ENCODE results near the gene IDE.
A peak's percentile ranks its signal among the peaks of the same experiment; 100 is the strongest.

IDE gene

DNA sequence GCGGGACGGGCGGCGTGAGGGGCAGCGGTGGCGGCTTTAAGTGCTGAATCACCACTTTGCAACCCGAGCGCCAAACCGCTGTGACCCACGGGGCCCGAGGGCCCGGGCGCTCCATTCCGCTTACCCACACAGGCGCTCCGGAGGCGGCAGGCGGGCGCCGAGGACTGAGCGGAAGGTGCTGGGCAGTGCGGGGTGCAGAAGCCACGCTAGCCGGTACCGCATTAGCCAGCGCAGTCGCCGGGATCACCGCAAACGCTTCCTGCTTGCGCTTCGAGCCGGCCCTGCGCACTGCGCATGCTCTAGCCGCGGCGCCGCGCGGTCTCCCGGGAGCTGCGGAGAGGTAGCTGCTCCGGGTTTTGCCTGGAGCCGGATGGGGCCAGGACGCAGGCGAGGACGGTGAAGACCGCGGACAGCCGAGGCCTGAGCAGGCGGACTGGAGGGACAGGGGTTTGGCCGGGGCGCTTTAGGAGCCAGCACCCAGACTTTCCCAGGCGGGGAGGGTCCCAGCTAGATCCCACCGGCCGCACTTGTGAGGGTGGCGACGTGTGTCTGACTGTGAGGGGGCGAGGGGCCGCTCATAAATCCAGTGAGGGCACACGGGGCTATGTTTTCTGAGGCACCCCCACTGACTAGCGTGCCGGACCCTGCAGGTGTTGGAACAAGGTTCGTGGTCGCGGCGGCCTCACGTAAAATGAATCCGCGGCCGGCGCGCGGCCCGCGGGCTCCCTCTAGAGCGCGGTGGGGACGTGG is at the start of gene IDE:
Gene IDE, minus strand, starts transcription at position 296 of the 750 bp plus-strand sequence. Its CDS starts 74 bp downstream, at position 222.
- Histone ChIP-seq H3K4me3 (ENCODE audit: insufficient read length, low read depth) (peak within 1 kb of the TSS; percentile 84), H3K9ac (ENCODE audit: insufficient read length, low read depth) (peak within 1 kb of the TSS; percentile 92), H3K4me1 (ENCODE audit: insufficient read depth, insufficient read length) (no peaks in the 10 kb centered on the region), H3K27me3 (ENCODE audit: insufficient read depth, insufficient read length) (no peaks in the 10 kb centered on the region), H3K9me3 (ENCODE audit: insufficient read depth, low read length) (no peaks in the 10 kb centered on the region), H3K36me3 (ENCODE audit: insufficient read depth, insufficient read length, low read length) (peaks cover 15% of the 10 kb centered on the region)
- peak; percentile 79 for DNase-seq (ENCODE audit: low read depth, low spot score)
- TF ChIP-seq SUZ12 (IDR thresholded peaks at IDR 0.05; ENCODE audit: extremely low read depth, insufficient read depth, insufficient read length) (no peak), ZNF274 (IDR thresholded peaks at IDR 0.05; ENCODE audit: low read depth, low read length) (no peak), YY1 (IDR thresholded peaks at IDR 0.05; ENCODE audit: insufficient read depth, insufficient read length) (no peak)

DNA sequence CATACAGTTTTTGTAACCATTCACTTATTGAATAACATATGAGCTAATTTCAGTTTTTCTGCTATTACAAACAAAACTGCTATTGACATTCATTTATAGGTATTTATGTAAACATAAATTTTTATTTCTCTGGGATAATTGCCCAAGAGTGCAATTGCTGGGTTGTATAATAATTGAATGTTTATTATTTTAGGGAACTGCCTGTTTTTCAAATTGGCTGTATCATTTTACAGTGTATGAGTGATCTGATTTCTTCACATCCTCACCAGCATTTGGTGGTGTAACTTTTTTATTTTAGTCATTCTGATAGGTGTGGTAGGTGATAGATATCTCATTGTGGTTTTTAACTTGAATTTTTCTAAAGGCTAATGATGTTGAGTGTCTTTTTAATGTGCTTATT is 45.5 kb upstream of the IDE start:
- peaks cover 68% of the 10 kb centered on the region for H3K36me3 ChIP-seq (ENCODE audit: insufficient read depth, insufficient read length, low read length)
- H3K9ac ChIP-seq (ENCODE audit: insufficient read length, low read depth) = no peak overlapping the region
- no peak for TF ChIP-seq ZNF274 (IDR thresholded peaks at IDR 0.05; ENCODE audit: low read depth, low read length)
- no peak for TF ChIP-seq YY1 (IDR thresholded peaks at IDR 0.05; ENCODE audit: insufficient read depth, insufficient read length)
- TF ChIP-seq SUZ12 (IDR thresholded peaks at IDR 0.05; ENCODE audit: extremely low read depth, insufficient read depth, insufficient read length) = no peak
- no peak for DNase-seq (ENCODE audit: low read depth, low spot score)
- H3K27me3 ChIP-seq (ENCODE audit: insufficient read depth, insufficient read length) = no peaks in the 10 kb centered on the region
- H3K4me1 ChIP-seq (ENCODE audit: insufficient read depth, insufficient read length) = no peaks in the 10 kb centered on the region
- H3K9me3 ChIP-seq (ENCODE audit: insufficient read depth, low read length) = no peaks in the 10 kb centered on the region
- no peak overlapping the region for H3K4me3 ChIP-seq (ENCODE audit: insufficient read length, low read depth)

- Histone ChIP-seq H3K9ac (ENCODE audit: insufficient read length, low read depth) (no peak overlapping the region), H3K9me3 (ENCODE audit: insufficient read depth, low read length) (no peaks in the 10 kb centered on the region), H3K27me3 (ENCODE audit: insufficient read depth, insufficient read length) (no peaks in the 10 kb centered on the region), H3K4me3 (ENCODE audit: insufficient read length, low read depth) (no peak overlapping the region), H3K4me1 (ENCODE audit: insufficient read depth, insufficient read length) (no peaks in the 10 kb centered on the region), H3K36me3 (ENCODE audit: insufficient read depth, insufficient read length, low read length) (peaks cover 65% of the 10 kb centered on the region)
- no peak for DNase-seq (ENCODE audit: low read depth, low spot score)
- TF ChIP-seq SUZ12 (IDR thresholded peaks at IDR 0.05; ENCODE audit: extremely low read depth, insufficient read depth, insufficient read length) = no peak
- TF ChIP-seq ZNF274 (IDR thresholded peaks at IDR 0.05; ENCODE audit: low read depth, low read length) = no peak
- TF ChIP-seq YY1 (IDR thresholded peaks at IDR 0.05; ENCODE audit: insufficient read depth, insufficient read length) = no peak
Observed at GRCh38 chr10:92615515-92615914, 41.6 kb upstream of the IDE start.

- DNase-seq (ENCODE audit: low read depth, low spot score) = no peak
- Histone ChIP-seq H3K4me3 (ENCODE audit: insufficient read length, low read depth) (no peak overlapping the region), H3K4me1 (ENCODE audit: insufficient read depth, insufficient read length) (no peaks in the 10 kb centered on the region), H3K27me3 (ENCODE audit: insufficient read depth, insufficient read length) (no peaks in the 10 kb centered on the region), H3K36me3 (ENCODE audit: insufficient read depth, insufficient read length, low read length) (peaks cover 6% of the 10 kb centered on the region), H3K9me3 (ENCODE audit: insufficient read depth, low read length) (no peaks in the 10 kb centered on the region), H3K9ac (ENCODE audit: insufficient read length, low read depth) (no peak overlapping the region)
- TF ChIP-seq ZNF274 (IDR thresholded peaks at IDR 0.05; ENCODE audit: low read depth, low read length) = no peak
- TF ChIP-seq YY1 (IDR thresholded peaks at IDR 0.05; ENCODE audit: insufficient read depth, insufficient read length) = no peak
- TF ChIP-seq SUZ12 (IDR thresholded peaks at IDR 0.05; ENCODE audit: extremely low read depth, insufficient read depth, insufficient read length) = no peak
Observed at GRCh38 chr10:92604841-92605240, 30.9 kb upstream of the IDE start.

DNA sequence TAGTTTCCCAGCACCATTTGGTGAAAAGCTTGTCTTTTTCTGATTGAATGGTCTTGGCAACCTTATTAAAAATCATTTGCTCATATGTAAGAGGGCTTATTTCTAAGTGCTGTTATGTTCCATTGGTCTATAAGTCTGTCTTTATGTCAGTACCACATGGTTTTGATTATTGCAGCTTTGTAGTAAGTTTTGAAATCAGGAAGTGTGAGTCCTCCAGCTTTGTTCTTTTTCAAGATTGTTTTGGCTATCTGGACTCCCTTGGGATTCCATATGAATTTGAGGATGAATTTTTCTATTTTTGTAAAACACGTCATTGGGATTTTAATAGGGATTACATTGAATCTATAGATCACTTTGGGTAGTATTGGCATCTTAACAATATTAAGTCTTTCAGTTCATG is 24.4 kb upstream of the IDE start:
- Histone ChIP-seq H3K9ac (ENCODE audit: insufficient read length, low read depth) (no peak overlapping the region), H3K4me3 (ENCODE audit: insufficient read length, low read depth) (no peak overlapping the region), H3K27me3 (ENCODE audit: insufficient read depth, insufficient read length) (no peaks in the 10 kb centered on the region), H3K4me1 (ENCODE audit: insufficient read depth, insufficient read length) (no peaks in the 10 kb centered on the region), H3K9me3 (ENCODE audit: insufficient read depth, low read length) (no peaks in the 10 kb centered on the region), H3K36me3 (ENCODE audit: insufficient read depth, insufficient read length, low read length) (no peaks in the 10 kb centered on the region)
- TF ChIP-seq YY1 (IDR thresholded peaks at IDR 0.05; ENCODE audit: insufficient read depth, insufficient read length) (no peak), ZNF274 (IDR thresholded peaks at IDR 0.05; ENCODE audit: low read depth, low read length) (no peak), SUZ12 (IDR thresholded peaks at IDR 0.05; ENCODE audit: extremely low read depth, insufficient read depth, insufficient read length) (no peak)
- no peak for DNase-seq (ENCODE audit: low read depth, low spot score)

DNA sequence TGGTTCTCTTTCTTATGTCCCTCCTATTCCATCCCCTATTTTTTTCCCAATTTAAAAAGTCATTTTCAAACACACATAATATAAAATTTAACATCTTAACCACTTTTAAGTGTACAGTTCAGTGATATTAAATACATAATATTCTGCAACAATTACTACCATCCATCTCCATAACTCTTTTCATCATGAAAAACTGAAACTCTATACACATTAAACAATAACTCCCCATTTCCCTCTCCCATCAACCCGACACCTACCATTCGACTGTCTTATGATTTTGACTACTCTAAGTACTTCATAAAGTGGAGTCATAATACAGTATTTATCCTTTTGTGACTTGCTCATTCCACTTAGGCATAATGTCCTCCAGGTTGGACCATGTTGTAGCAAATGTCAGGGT is 21.6 kb upstream of the IDE start:
- Histone ChIP-seq H3K9me3 (ENCODE audit: insufficient read depth, low read length) (no peaks in the 10 kb centered on the region), H3K4me3 (ENCODE audit: insufficient read length, low read depth) (no peak overlapping the region), H3K9ac (ENCODE audit: insufficient read length, low read depth) (no peak overlapping the region), H3K36me3 (ENCODE audit: insufficient read depth, insufficient read length, low read length) (no peaks in the 10 kb centered on the region), H3K4me1 (ENCODE audit: insufficient read depth, insufficient read length) (no peaks in the 10 kb centered on the region), H3K27me3 (ENCODE audit: insufficient read depth, insufficient read length) (no peaks in the 10 kb centered on the region)
- DNase-seq (ENCODE audit: low read depth, low spot score) = no peak
- TF ChIP-seq SUZ12 (IDR thresholded peaks at IDR 0.05; ENCODE audit: extremely low read depth, insufficient read depth, insufficient read length) = no peak
- no peak for TF ChIP-seq ZNF274 (IDR thresholded peaks at IDR 0.05; ENCODE audit: low read depth, low read length)
- no peak for TF ChIP-seq YY1 (IDR thresholded peaks at IDR 0.05; ENCODE audit: insufficient read depth, insufficient read length)

DNA sequence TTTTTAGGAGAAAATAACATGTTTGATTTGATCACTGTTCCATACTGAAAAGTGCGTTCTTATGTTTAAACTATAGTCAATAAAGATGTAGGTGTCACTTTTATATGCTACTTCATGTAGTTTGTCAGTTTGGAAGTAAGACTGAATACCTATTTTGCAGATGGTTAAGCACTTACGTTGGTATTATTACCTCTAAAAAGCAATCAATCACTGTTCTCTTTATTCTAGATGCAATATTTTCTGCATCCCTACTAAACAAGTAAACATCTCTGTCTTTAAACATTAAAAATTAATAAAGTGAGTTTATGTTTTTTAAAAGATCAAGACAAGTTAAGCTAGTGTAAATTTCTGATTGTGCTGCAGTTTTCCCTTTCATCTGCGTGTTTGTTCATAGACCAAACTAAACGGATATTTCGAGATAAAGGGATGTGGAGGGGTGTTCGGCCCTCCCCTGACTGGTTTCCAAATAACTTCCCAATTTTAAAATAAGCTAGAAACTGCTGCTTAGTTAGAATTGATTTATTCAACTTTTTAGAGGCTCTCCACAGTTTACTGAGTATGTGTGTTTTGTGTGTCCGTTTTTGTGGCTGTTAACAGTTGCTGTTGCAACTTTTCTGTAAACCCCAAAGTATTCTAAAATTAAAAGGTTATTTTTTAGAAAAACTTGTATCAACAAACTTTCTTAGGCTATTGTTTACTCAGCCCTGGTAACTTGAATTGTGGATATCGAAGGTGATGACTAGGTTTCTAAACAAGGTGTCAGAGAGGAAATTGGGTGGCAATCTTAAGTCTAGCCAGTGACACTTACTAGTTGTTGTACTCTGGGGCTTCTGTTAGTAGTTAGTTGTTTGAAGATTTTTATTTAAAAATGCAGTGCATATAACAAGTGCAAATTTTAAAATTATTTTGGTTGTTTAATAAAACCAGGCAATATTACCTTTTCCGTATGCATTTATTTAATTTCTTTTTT is 20.0 kb upstream of the IDE start:
- no peaks in the 10 kb centered on the region for H3K9me3 ChIP-seq (ENCODE audit: insufficient read depth, low read length)
- no peak for TF ChIP-seq YY1 (IDR thresholded peaks at IDR 0.05; ENCODE audit: insufficient read depth, insufficient read length)
- TF ChIP-seq SUZ12 (IDR thresholded peaks at IDR 0.05; ENCODE audit: extremely low read depth, insufficient read depth, insufficient read length) = no peak
- TF ChIP-seq ZNF274 (IDR thresholded peaks at IDR 0.05; ENCODE audit: low read depth, low read length) = no peak
- peak overlapping the region; percentile 84 for H3K4me3 ChIP-seq (ENCODE audit: insufficient read length, low read depth)
- no peaks in the 10 kb centered on the region for H3K36me3 ChIP-seq (ENCODE audit: insufficient read depth, insufficient read length, low read length)
- no peaks in the 10 kb centered on the region for H3K27me3 ChIP-seq (ENCODE audit: insufficient read depth, insufficient read length)
- H3K4me1 ChIP-seq (ENCODE audit: insufficient read depth, insufficient read length) = no peaks in the 10 kb centered on the region
- peak overlapping the region; percentile 89 for H3K9ac ChIP-seq (ENCODE audit: insufficient read length, low read depth)
- DNase-seq (ENCODE audit: low read depth, low spot score) = no peak

Data from NT2/D1 (cell line).